Body of pancreas (tissue), 4 donors: ENCODE measurements around the gene MLN.

Experiments used
- POLR2A ChIP-seq, 3 donors: fragments of 450-650 bp; IDR thresholded peaks; one replicate each; pipeline ENCODE4 v1.6.1; 2016; ENCODE audit warnings: antibody characterized with exemption in 3 of 3, mild to moderate bottlenecking in 2 of 3
- TF ChIP-seq, protein P1 (sequence below), 7 experiments: fragments of 450-650 bp in 4 of 7; fragments of 200-600 bp in 3 of 7; sonication (generic) in 3 of 7; IDR thresholded peaks; one replicate each; pipeline ENCODE4 v1.5.1; 2016 to 2019; ENCODE audit warnings: antibody characterized with exemption in 7 of 7

DNA sequence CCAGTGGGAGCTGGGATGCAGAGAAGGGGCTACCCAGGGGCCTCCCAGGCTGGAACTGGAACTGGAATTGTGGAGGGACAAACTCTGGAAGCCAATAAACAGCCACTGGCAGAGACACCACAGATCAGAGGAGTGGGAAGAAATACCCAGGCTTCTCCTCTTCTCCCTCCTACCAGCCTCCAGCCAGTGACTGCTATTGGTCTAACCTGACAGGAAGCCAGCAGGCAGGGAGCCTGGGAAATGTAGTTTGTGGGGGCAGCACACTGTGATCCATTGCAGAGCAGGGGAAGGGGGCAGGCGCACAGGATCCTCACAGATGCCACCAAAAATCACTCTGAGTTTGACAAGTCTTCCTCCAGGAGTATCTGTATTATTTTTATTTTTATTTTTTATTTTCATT is 12.1 kb upstream of the MLN start:
- TF ChIP-seq, protein P1, sequence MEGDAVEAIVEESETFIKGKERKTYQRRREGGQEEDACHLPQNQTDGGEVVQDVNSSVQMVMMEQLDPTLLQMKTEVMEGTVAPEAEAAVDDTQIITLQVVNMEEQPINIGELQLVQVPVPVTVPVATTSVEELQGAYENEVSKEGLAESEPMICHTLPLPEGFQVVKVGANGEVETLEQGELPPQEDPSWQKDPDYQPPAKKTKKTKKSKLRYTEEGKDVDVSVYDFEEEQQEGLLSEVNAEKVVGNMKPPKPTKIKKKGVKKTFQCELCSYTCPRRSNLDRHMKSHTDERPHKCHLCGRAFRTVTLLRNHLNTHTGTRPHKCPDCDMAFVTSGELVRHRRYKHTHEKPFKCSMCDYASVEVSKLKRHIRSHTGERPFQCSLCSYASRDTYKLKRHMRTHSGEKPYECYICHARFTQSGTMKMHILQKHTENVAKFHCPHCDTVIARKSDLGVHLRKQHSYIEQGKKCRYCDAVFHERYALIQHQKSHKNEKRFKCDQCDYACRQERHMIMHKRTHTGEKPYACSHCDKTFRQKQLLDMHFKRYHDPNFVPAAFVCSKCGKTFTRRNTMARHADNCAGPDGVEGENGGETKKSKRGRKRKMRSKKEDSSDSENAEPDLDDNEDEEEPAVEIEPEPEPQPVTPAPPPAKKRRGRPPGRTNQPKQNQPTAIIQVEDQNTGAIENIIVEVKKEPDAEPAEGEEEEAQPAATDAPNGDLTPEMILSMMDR (IDR thresholded peaks at IDR 0.05): no peak
- no peak for TF ChIP-seq POLR2A (IDR thresholded peaks at IDR 0.05)
